ENCODE data around the gene MYO5A.

- no peak for TF ChIP-seq CTCF (IDR thresholded peaks at IDR 0.05; ENCODE audit: low read length)
- no peak for TF ChIP-seq EZH2 (IDR thresholded peaks at IDR 0.05; ENCODE audit: borderline replicate concordance, low read length)
Observed at GRCh38 chr15:52517014-52517413, 11.7 kb downstream of the MYO5A start.
